ENCODE results near the gene EPB41L4B. TPM values are rescaled to one million over a fixed set of nuclear protein-coding genes. Genes with fewer than 3 reads are reported as not detected.
"Not testable (repeated sequence)": the region's sequence is repeated elsewhere in the genome, so short reads cannot be mapped to it uniquely, and the experiment has no call there.

Gene EPB41L4B
- total RNA-seq (2014; rRNA removed; shearing (Covaris generic)) = under 0.01 TPM in 1 of 2 replicates, not detected in the other

- peak; percentile 49 for DNase-seq (ENCODE audit: low read depth)
Measured at GRCh38 chr9:109320742-109321448, at the start of gene EPB41L4B. Gene EPB41L4B (minus strand): TSS chr9:109321059. CDS start chr9:109320446, 613 bp downstream.

GRCh38 chr9:109369285-109369684 lies 48.4 kb upstream of the EPB41L4B start:
- no peak for DNase-seq (ENCODE audit: low read depth)

GRCh38 chr9:109360771-109361170 lies 39.9 kb upstream of the EPB41L4B start:
- DNase-seq (ENCODE audit: low read depth) = no peak

- not testable (repeated sequence) for DNase-seq (ENCODE audit: low read depth)
Measured at GRCh38 chr9:109358968-109359603, 38.2 kb upstream of the EPB41L4B start.

- DNase-seq (ENCODE audit: low read depth) = peak; percentile 47
Measured at GRCh38 chr9:109355564-109356297, 34.9 kb upstream of the EPB41L4B start.

GRCh38 chr9:109354190-109354589 lies 33.3 kb upstream of the EPB41L4B start:
- no peak for DNase-seq (ENCODE audit: low read depth)

- DNase-seq (ENCODE audit: low read depth) = no peak
Measured at GRCh38 chr9:109351032-109351431, 30.2 kb upstream of the EPB41L4B start.

- peak; percentile 66 for DNase-seq (ENCODE audit: low read depth)
Measured at GRCh38 chr9:109349421-109349846, 28.6 kb upstream of the EPB41L4B start.

GRCh38 chr9:109346904-109347303 lies 26.0 kb upstream of the EPB41L4B start:
- no peak for DNase-seq (ENCODE audit: low read depth)

- no peak for DNase-seq (ENCODE audit: low read depth)
Measured at GRCh38 chr9:109344866-109345265, 24.0 kb upstream of the EPB41L4B start.

GRCh38 chr9:109342878-109343277 lies 22.0 kb upstream of the EPB41L4B start:
- DNase-seq (ENCODE audit: low read depth) = no peak

- no peak for DNase-seq (ENCODE audit: low read depth)
Measured at GRCh38 chr9:109341561-109341960, 20.7 kb upstream of the EPB41L4B start.

GRCh38 chr9:109340979-109341378 lies 20.1 kb upstream of the EPB41L4B start:
- DNase-seq (ENCODE audit: low read depth) = not testable (repeated sequence)

GRCh38 chr9:109336409-109336808 lies 15.6 kb upstream of the EPB41L4B start:
- DNase-seq (ENCODE audit: low read depth) = no peak

GRCh38 chr9:109335929-109336328 lies 15.1 kb upstream of the EPB41L4B start:
- no peak for DNase-seq (ENCODE audit: low read depth)

GRCh38 chr9:109335121-109335520 lies 14.3 kb upstream of the EPB41L4B start:
- DNase-seq (ENCODE audit: low read depth) = no peak

- DNase-seq (ENCODE audit: low read depth) = peak; percentile 86
Measured at GRCh38 chr9:109331353-109331752, 10.5 kb upstream of the EPB41L4B start.

GRCh38 chr9:109329638-109330258 lies 8.9 kb upstream of the EPB41L4B start:
- no peak for DNase-seq (ENCODE audit: low read depth)

- DNase-seq (ENCODE audit: low read depth) = peak; percentile 76
Measured at GRCh38 chr9:109328978-109329637, 8.2 kb upstream of the EPB41L4B start.

GRCh38 chr9:109325089-109325488 lies 4.2 kb upstream of the EPB41L4B start:
- no peak for DNase-seq (ENCODE audit: low read depth)

- no peak for DNase-seq (ENCODE audit: low read depth)
Measured at GRCh38 chr9:109323771-109324170, 2.9 kb upstream of the EPB41L4B start.

GRCh38 chr9:109321727-109322126 lies 868 bp upstream of the EPB41L4B start:
- no peak for DNase-seq (ENCODE audit: low read depth)
